Measurements from ENCODE around the gene EVA1A. TPM values are rescaled to one million over a fixed set of nuclear protein-coding genes. Genes with fewer than 3 reads are reported as not detected.

Gene EVA1A
- total and polyA plus RNA-seq, 2 experiments from 2014 or later, result 126 to 145 TPM

DNA sequence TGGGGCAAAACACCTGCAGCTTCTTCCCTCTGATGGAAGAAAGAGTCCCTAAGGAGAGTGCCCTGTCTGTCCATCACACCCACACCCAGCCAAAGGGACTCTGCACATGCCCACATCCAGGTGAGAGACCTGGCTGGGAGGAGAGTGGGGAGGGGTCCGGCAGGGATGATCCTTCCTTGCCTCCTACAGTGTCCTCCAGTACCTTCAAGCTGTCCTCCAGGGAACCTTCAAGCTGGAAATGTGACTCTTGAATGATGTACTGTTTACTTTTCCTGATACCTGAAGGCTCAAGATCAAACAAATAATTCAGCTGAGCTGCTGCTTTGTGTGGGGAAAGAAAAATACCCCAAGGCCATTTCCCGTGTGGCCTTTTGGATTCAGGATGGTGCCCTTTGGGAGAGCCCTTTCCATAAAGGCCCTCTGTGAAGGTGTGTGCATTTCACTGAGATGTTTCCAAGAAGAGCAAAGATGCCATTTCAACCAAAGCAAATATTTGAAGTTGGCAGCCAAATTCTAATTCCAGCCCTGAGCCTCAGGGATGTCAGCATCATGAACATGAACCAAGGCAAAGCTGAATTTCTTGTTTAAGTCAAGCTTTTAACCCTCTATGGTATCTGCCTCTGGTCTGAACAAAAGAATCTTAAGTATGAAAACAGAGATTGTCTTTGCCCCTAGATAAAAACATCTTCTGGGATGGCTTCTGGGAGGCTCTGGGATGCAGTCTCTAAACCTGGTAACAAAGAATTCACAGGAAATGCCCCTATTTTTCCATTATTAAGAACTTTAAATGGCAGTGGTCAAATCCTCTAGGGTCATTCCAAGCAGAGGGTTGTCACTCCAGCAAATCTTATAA lies 11.1 kb downstream of the EVA1A start:
- no peaks in the 10 kb centered on the region for H3K9me2 ChIP-seq (ENCODE audit: insufficient read depth)
- no peak overlapping the region for H2AFZ ChIP-seq
- H3K79me2 ChIP-seq (ENCODE audit: insufficient read depth), result peaks cover 99% of the 10 kb centered on the region
- no peak overlapping the region for H3K27ac ChIP-seq
- H3K36me3 ChIP-seq (ENCODE audit: low read depth), result peaks cover 23% of the 10 kb centered on the region; the same call in 1 of the 2 replicates
- no peaks in the 10 kb centered on the region for H3K9me3 ChIP-seq (ENCODE audit: low read depth)
- H3F3A ChIP-seq (ENCODE audit: insufficient read depth), result peaks cover 36% of the 10 kb centered on the region
- TF ChIP-seq EZH2phosphoT487 (IDR thresholded peaks at IDR 0.05; ENCODE audit: insufficient read depth, low read depth) (no peak), EZH2 (IDR thresholded peaks at IDR 0.05; ENCODE audit: insufficient read depth, poor library complexity, severe bottlenecking) (no peak)
- no peaks in the 10 kb centered on the region for H3K27me3 ChIP-seq (replicated peaks; ENCODE audit: insufficient read depth)
- WGBS, 2 experiments (ENCODE audit: low coverage in 1 of 2, low lambda C conversion rate in 2 of 2, missing lambda C conversion rate in 2 of 2), result 92 to 100% methylated on average over 2 of the region's 2 CpGs
- DNase-seq, result no peak
- peaks cover 14% of the 10 kb centered on the region; the same call in 1 of the 2 replicates for H4K20me1 ChIP-seq (ENCODE audit: insufficient read depth)
- peaks cover 18% of the 10 kb centered on the region; the same call in 1 of the 2 replicates for H3K4me1 ChIP-seq (ENCODE audit: insufficient read depth)
- in situ Hi-C loops (cut with MboI), result no loop called here
- no peak overlapping the region for H3K9ac ChIP-seq
- no peak overlapping the region for H3K4me3 ChIP-seq
- no peak overlapping the region for H3K4me2 ChIP-seq (ENCODE audit: unreplicated experiment)

DNA sequence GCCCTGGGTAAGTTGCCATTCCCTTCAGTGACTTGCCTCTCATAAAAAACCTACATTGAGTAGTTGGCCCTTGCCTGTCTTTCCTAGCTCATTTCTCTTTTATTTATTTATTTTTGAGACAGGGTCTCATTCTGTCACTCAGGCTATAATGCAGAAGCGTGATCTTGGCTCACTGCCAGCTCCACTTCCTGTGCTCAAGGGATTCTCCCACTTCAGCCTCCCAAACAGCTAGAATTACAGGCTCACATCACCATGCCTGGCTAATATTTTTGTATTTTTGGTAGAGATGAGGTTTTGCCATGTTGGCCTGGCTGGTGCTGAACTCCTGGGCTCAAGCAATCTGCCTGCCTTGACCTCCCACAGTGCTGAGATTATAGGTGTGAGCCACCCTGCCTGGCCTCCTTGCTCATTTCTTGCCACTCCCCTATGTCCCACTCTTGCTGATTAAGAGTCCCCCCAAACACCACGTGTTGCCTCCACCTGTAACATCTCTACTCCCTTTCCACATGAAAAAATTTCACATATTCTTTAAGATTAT lies 12.6 kb downstream of the EVA1A start:
- Histone ChIP-seq H4K20me1 (ENCODE audit: insufficient read depth) (peaks cover 14% of the 10 kb centered on the region; the same call in 1 of the 2 replicates), H3K9ac (no peak overlapping the region), H3K27me3 (replicated peaks; ENCODE audit: insufficient read depth) (no peaks in the 10 kb centered on the region), H3K9me3 (ENCODE audit: low read depth) (no peaks in the 10 kb centered on the region), H3K36me3 (ENCODE audit: low read depth) (peaks cover 29% of the 10 kb centered on the region; the same call in 1 of the 2 replicates), H3K4me2 (ENCODE audit: unreplicated experiment) (no peak overlapping the region), H3K4me3 (no peak overlapping the region), H3K4me1 (ENCODE audit: insufficient read depth) (peaks cover 18% of the 10 kb centered on the region; the same call in 1 of the 2 replicates), H2AFZ (no peak overlapping the region), H3K79me2 (ENCODE audit: insufficient read depth) (peaks cover 99% of the 10 kb centered on the region), H3F3A (ENCODE audit: insufficient read depth) (peaks cover 45% of the 10 kb centered on the region), H3K9me2 (ENCODE audit: insufficient read depth) (no peaks in the 10 kb centered on the region), H3K27ac (peak overlapping the region; percentile 13; the same call in 1 of the 2 replicates)
- no peak for DNase-seq
- in situ Hi-C loops (cut with MboI), result no loop called here
- 47 to 50% methylated on average over 2 of the region's 2 CpGs for WGBS, 2 experiments (ENCODE audit: low coverage in 1 of 2, low lambda C conversion rate in 2 of 2, missing lambda C conversion rate in 2 of 2)
- no peak for TF ChIP-seq EZH2phosphoT487 (IDR thresholded peaks at IDR 0.05; ENCODE audit: insufficient read depth, low read depth)
- TF ChIP-seq EZH2 (IDR thresholded peaks at IDR 0.05; ENCODE audit: insufficient read depth, poor library complexity, severe bottlenecking), result no peak

DNA sequence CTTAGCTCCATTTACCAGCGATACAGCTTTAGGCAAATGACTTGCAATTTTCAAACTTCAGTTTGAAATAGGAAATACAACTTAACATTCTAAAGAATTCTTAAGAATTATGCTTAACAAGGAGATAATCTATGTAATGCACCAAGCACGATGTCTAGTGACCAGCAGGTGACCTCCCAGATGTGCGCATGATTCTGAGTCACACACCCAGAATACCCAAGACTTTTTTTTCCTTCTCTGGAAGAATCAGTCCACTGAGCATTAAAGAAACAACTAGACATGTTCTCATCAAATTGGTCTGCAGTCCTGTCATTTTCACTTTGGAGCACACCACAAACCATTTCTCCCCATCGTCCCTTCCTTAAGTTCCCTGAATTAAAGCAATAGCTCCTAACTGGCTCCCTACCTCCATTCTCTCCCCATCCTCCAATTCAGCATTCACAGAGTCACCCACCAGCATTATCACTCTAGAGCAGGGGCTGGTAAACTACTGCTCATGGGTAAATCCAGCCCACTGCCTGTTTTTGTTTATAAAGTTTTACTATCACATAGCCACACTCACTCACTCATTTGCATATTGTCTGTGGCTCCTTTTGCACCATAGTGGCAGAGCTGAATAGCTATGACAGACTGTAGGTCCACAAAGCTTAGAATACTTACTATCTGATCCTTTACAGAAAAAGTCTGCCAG lies 13.2 kb downstream of the EVA1A start:
- Histone ChIP-seq H3K9me3 (ENCODE audit: low read depth) (no peaks in the 10 kb centered on the region), H3K4me2 (ENCODE audit: unreplicated experiment) (no peak overlapping the region), H2AFZ (no peak overlapping the region), H3K36me3 (ENCODE audit: low read depth) (peaks cover 29% of the 10 kb centered on the region; the same call in 1 of the 2 replicates), H3K9ac (no peak overlapping the region), H4K20me1 (ENCODE audit: insufficient read depth) (peaks cover 14% of the 10 kb centered on the region; the same call in 1 of the 2 replicates), H3K9me2 (ENCODE audit: insufficient read depth) (no peaks in the 10 kb centered on the region), H3K27ac (peak overlapping the region; percentile 13), H3F3A (ENCODE audit: insufficient read depth) (peaks cover 45% of the 10 kb centered on the region), H3K4me1 (ENCODE audit: insufficient read depth) (peaks cover 18% of the 10 kb centered on the region; the same call in 1 of the 2 replicates), H3K27me3 (replicated peaks; ENCODE audit: insufficient read depth) (no peaks in the 10 kb centered on the region), H3K4me3 (no peak overlapping the region), H3K79me2 (ENCODE audit: insufficient read depth) (peaks cover 99% of the 10 kb centered on the region)
- WGBS, 2 experiments (ENCODE audit: low coverage in 1 of 2, low lambda C conversion rate in 2 of 2, missing lambda C conversion rate in 2 of 2), result 84 to 88% methylated on average over 4 of the region's 4 CpGs
- peak; percentile 61 for DNase-seq
- in situ Hi-C loops (cut with MboI), result no loop called here
- TF ChIP-seq EZH2 (IDR thresholded peaks at IDR 0.05; ENCODE audit: insufficient read depth, poor library complexity, severe bottlenecking) (no peak), EZH2phosphoT487 (IDR thresholded peaks at IDR 0.05; ENCODE audit: insufficient read depth, low read depth) (no peak)

DNA sequence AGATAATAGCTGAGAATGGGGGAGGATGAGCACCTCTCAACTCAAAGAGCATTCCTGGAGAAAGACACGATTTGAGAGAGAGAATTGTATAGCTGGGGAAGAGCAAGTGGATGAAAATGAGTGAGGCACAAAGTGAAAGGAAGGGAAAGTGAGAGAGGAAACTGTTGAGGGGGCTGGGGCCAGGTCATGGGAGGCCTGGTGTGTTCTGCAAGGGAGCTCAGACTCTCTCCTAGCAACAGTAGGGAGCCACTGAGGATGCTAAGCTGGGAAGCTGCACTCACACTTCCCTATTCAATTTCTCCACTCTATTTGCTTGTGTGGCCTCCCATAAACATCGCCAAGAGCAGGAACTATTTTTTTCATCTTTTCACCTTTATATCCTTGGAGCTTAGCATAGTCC lies 14.8 kb downstream of the EVA1A start:
- peaks cover 99% of the 10 kb centered on the region for H3K79me2 ChIP-seq (ENCODE audit: insufficient read depth)
- WGBS, 2 experiments (ENCODE audit: low coverage in 1 of 2, low lambda C conversion rate in 2 of 2, missing lambda C conversion rate in 2 of 2), result 94 to 97% methylated on average over 2 of the region's 2 CpGs
- no peaks in the 10 kb centered on the region for H3K9me2 ChIP-seq (ENCODE audit: insufficient read depth)
- no peak for DNase-seq
- H3K36me3 ChIP-seq (ENCODE audit: low read depth), result peaks cover 13% of the 10 kb centered on the region; the same call in 1 of the 2 replicates
- H3K9me3 ChIP-seq (ENCODE audit: low read depth), result no peaks in the 10 kb centered on the region
- peaks cover 53% of the 10 kb centered on the region for H3F3A ChIP-seq (ENCODE audit: insufficient read depth)
- in situ Hi-C loops (cut with MboI), result no loop called here
- no peak for TF ChIP-seq EZH2 (IDR thresholded peaks at IDR 0.05; ENCODE audit: insufficient read depth, poor library complexity, severe bottlenecking)
- TF ChIP-seq EZH2phosphoT487 (IDR thresholded peaks at IDR 0.05; ENCODE audit: insufficient read depth, low read depth), result no peak
- H2AFZ ChIP-seq, result no peak overlapping the region
- no peaks in the 10 kb centered on the region for H3K27me3 ChIP-seq (replicated peaks; ENCODE audit: insufficient read depth)
- no peak overlapping the region for H3K27ac ChIP-seq
- H3K4me1 ChIP-seq (ENCODE audit: insufficient read depth), result peaks cover 24% of the 10 kb centered on the region
- H3K9ac ChIP-seq, result no peak overlapping the region
- H3K4me2 ChIP-seq (ENCODE audit: unreplicated experiment), result no peak overlapping the region
- H4K20me1 ChIP-seq (ENCODE audit: insufficient read depth), result peaks cover 11% of the 10 kb centered on the region; the same call in 1 of the 2 replicates
- H3K4me3 ChIP-seq, result no peak overlapping the region

All from GM23248 (cell line).